IMR-90 (cell line): ENCODE data around the gene FRMD4B. TPM values are rescaled to one million over a fixed set of nuclear protein-coding genes. Genes with fewer than 3 reads are reported as not detected.

Experiments used
- ATAC-seq: fragments of 200-7000 bp; cut with Tn5 transposase; 2 replicates; pipeline ENCODE4 v1.9.1; 2020; ENCODE audit warnings: low read depth, mild to moderate bottlenecking, moderate library complexity
- BruUV-seq: library from RNA; stranded (reverse); fragments of 400-500 nt; replicated peaks from 2 replicates; lab custom pipeline; 2021; lab: Mats Ljungman, UMichigan
- CTCF ChIA-PET: fragments of 300-600 bp; formaldehyde crosslinking; extraction: SDS; loops from one replicate; lab custom pipeline; 2021; ENCODE audit warnings: antibody characterized with exemption; lab: Yijun Ruan, JAX
- POLR2A ChIA-PET: fragments of 300-600 bp; sonication (Branson Sonifier 250); formaldehyde crosslinking; loops from one replicate; lab custom pipeline; 2022; ENCODE audit warnings: antibody characterized with exemption; ENCODE audit not compliant: unreplicated experiment; lab: Charles Lee
- DNase-seq: peaks from one replicate; pipeline ENCODE4 v3.0.0; 2013
- H2AFZ ChIP-seq: replicated peaks from 2 replicates; pipeline ENCODE3; 2013; ENCODE audit warnings: low read length, mild to moderate bottlenecking; ENCODE audit not compliant: poor library complexity
- H2AK5ac ChIP-seq: 2 replicates; pipeline ENCODE4 v1.6.1; 2013; ENCODE audit warnings: low read depth, low read length, inconsistent platforms
- H2AK9ac ChIP-seq: replicated peaks from 2 replicates; pipeline ENCODE3; 2013; ENCODE audit warnings: mild to moderate bottlenecking, low read depth, low read length, moderate library complexity; ENCODE audit not compliant: poor library complexity
- H2BK120ac ChIP-seq: 2 replicates; pipeline ENCODE4 v1.6.1; 2013; ENCODE audit warnings: low read depth, low read length, inconsistent platforms
- H2BK15ac ChIP-seq: 3 replicates; pipeline ENCODE4 v1.6.1; 2013; ENCODE audit warnings: low read depth, low read length, inconsistent platforms
- H2BK20ac ChIP-seq: 2 replicates; pipeline ENCODE4 v1.6.1; 2013; ENCODE audit warnings: low read depth, mild to moderate bottlenecking, inconsistent platforms, low read length, moderate library complexity
- H2BK5ac ChIP-seq: 2 replicates; pipeline ENCODE4 v1.6.1; 2013; ENCODE audit warnings: mild to moderate bottlenecking, low read depth, low read length, inconsistent platforms; ENCODE audit not compliant: poor library complexity, severe bottlenecking
- H3K14ac ChIP-seq: replicated peaks from 2 replicates; pipeline ENCODE4 v1.6.1; 2013; ENCODE audit warnings: low read depth, low read length, inconsistent platforms
- H3K18ac ChIP-seq: 2 replicates; pipeline ENCODE4 v1.6.1; 2013; ENCODE audit warnings: low read depth, low read length, control low read depth
- H3K23ac ChIP-seq: 2 replicates; pipeline ENCODE4 v1.6.1; 2013; ENCODE audit warnings: low read depth, low read length, inconsistent platforms
- H3K27ac ChIP-seq: 2 replicates; pipeline ENCODE4 v1.5.1; 2013; ENCODE audit warnings: mild to moderate bottlenecking, control low read depth, low read length; ENCODE audit not compliant: insufficient read depth
- H3K27me3 ChIP-seq: 2 replicates; pipeline ENCODE4 v1.6.1; 2013; ENCODE audit warnings: low read length; ENCODE audit not compliant: control insufficient read depth, insufficient read depth
- H3K36me3 ChIP-seq: 2 replicates; pipeline ENCODE4 v1.6.1; 2013; ENCODE audit warnings: low read length, mixed read lengths; ENCODE audit not compliant: control insufficient read depth, insufficient read depth
- H3K4ac ChIP-seq: 2 replicates; pipeline ENCODE4 v1.6.1; 2013; ENCODE audit warnings: low read depth, low read length, inconsistent platforms
- H3K4me1 ChIP-seq: 2 replicates; pipeline ENCODE4 v1.6.1; 2013; ENCODE audit warnings: low read length, mixed read lengths; ENCODE audit not compliant: control insufficient read depth, insufficient read depth
- H3K4me2 ChIP-seq: 2 replicates; pipeline ENCODE4 v1.6.1; 2013; ENCODE audit warnings: low read depth, mild to moderate bottlenecking, control low read depth, low read length, moderate library complexity
- H3K4me3 ChIP-seq: 2 replicates; pipeline ENCODE4 v1.5.1; 2013; ENCODE audit warnings: low read depth, mild to moderate bottlenecking, control low read depth, low read length, moderate library complexity; ENCODE audit not compliant: insufficient read depth
- H3K56ac ChIP-seq: 2 replicates; pipeline ENCODE4 v1.6.1; 2013; ENCODE audit warnings: low read length, inconsistent platforms; ENCODE audit not compliant: insufficient read depth; ENCODE audit errors: extremely low read depth
- H3K79me1 ChIP-seq, 2 experiments: 2 replicates each; pipeline ENCODE4 v1.6.1; 2013; ENCODE audit warnings: low read length in 2 of 2, inconsistent platforms in 1 of 2, low read depth in 1 of 2
- H3K9ac ChIP-seq: 2 replicates; pipeline ENCODE4 v1.6.1; 2013; ENCODE audit warnings: low read depth, low read length, control low read depth
- H3K9me1 ChIP-seq: 2 replicates; pipeline ENCODE4 v1.6.1; 2013; ENCODE audit warnings: low read length, inconsistent platforms; ENCODE audit not compliant: insufficient read depth
- H3K9me3 ChIP-seq: 2 replicates; pipeline ENCODE4 v1.6.1; 2013; ENCODE audit warnings: low read length; ENCODE audit not compliant: control insufficient read depth, insufficient read depth
- H4K20me1 ChIP-seq: 2 replicates; pipeline ENCODE4 v1.6.1; 2013; ENCODE audit warnings: low read length, inconsistent platforms; ENCODE audit not compliant: insufficient read depth
- H4K5ac ChIP-seq: 2 replicates; pipeline ENCODE4 v1.6.1; 2013; ENCODE audit warnings: mild to moderate bottlenecking, low read depth, low read length, control low read depth
- H4K8ac ChIP-seq, 2 experiments: 2 replicates each; pipeline ENCODE4 v1.6.1; 2013; ENCODE audit warnings: low read depth in 2 of 2, low read length in 2 of 2, control low read depth in 1 of 2, inconsistent platforms in 1 of 2
- H4K91ac ChIP-seq: 2 replicates; pipeline ENCODE4 v1.6.1; 2013; ENCODE audit warnings: low read depth, low read length, inconsistent platforms; ENCODE audit not compliant: insufficient read depth
- CTCF ChIP-seq: conservative IDR thresholded peaks from 2 replicates; pipeline ENCODE4 v1.5.1; 2012; ENCODE audit warnings: mild to moderate bottlenecking, low read depth, low read length, improper control_type of control experiment
- RAD21 ChIP-seq: IDR thresholded peaks from 2 replicates; pipeline ENCODE4 v1.6.1; 2012; ENCODE audit warnings: low read length, improper control_type of control experiment
- RCOR1 ChIP-seq: IDR thresholded peaks from 2 replicates; pipeline ENCODE4 v1.6.1; 2012; ENCODE audit warnings: mild to moderate bottlenecking, low read length, improper control_type of control experiment; ENCODE audit not compliant: insufficient replicate concordance
- WGBS, 2 experiments: methylation state at CpG; one replicate each; pipeline versions ENCODE4 v1.1.5 to v1.1.7; 2013; ENCODE audit warnings: missing lambda C conversion rate in 2 of 2; ENCODE audit not compliant: insufficient read length in 1 of 2; ENCODE audit errors: extremely low coverage in 2 of 2; 5-methylcytosine and 5-hydroxymethylcytosine counted together
- dilution Hi-C: fragments of 300-500 bp; cut with HindIII; formaldehyde crosslinking; loops from one replicate; pipeline ENCODE4 v1.14.3; 2018; ENCODE audit warnings: low sequenced_read_pairs; ENCODE audit not compliant: unreplicated experiment
- in situ Hi-C: fragments of 300-500 bp; cut with MboI; formaldehyde crosslinking; loops from 3 replicates; pipeline ENCODE4 v1.14.3; 2019; ENCODE audit warnings: low sequenced_read_pairs, inconsistent platforms, mixed read lengths
- intact Hi-C: fragments of 100-400 bp; cut with micrococcal nuclease; formaldehyde crosslinking; loops from 2 replicates; pipeline ENCODE4 v1.10.0; 2022
- polyA plus RNA-seq, 3 experiments: library from polyadenylated mRNA; depleted of rRNA; stranded (reverse); fragments of >200 nt; gene quantifications; 2 replicates each; pipeline ENCODE4 v1.2.3, GENCODE V29; 2012; ENCODE audit warnings: low replicate concordance in 1 of 3
- total RNA-seq: library from RNA; depleted of rRNA; stranded (reverse); fragments of >200 nt; gene quantifications from 2 replicates; pipeline ENCODE4 v1.2.3, GENCODE V29; 2012

Gene FRMD4B
- total and polyA plus RNA-seq, 2 of the 4 experiments (the other 2 are of a cell fraction), result 0.14 to 0.36 TPM

- no peak overlapping the region for H2BK20ac ChIP-seq
- no peaks in the 10 kb centered on the region for H3K79me1 ChIP-seq
- H3K14ac ChIP-seq, result no peak overlapping the region
- H2BK5ac ChIP-seq, result no peak overlapping the region
- no peak overlapping the region for H3K56ac ChIP-seq
- no peak overlapping the region for H4K5ac ChIP-seq
- CTCF ChIA-PET, result interaction anchor here (0.7 to 1.5 kb wide), 3 partner anchors 8 to 148 kb away, joined by 3 to 6 read pairs (median 4); no protein-coding TSS in a partner anchor
- H4K91ac ChIP-seq, result no peak overlapping the region
- no peaks in the 10 kb centered on the region for H3K9me1 ChIP-seq
- no CpG with 5 or more reads among the region's 3 CpGs for WGBS, 2 experiments
- no peaks in the 10 kb centered on the region for H3K4me1 ChIP-seq
- no peak overlapping the region for H2BK15ac ChIP-seq
- BruUV-seq, result no TSS peak
- H3K9ac ChIP-seq, result no peak overlapping the region
- intact Hi-C loops, result loop anchor here (10.0 kb wide), 1 partner anchor 645 kb away; no protein-coding TSS in a partner anchor
- H4K8ac ChIP-seq, result no peak overlapping the region
- no peaks in the 10 kb centered on the region for H4K20me1 ChIP-seq
- no peaks in the 10 kb centered on the region for H3K27me3 ChIP-seq
- H2AK5ac ChIP-seq, result no peak overlapping the region
- POLR2A ChIA-PET, result no interaction called here
- H3K27ac ChIP-seq, result no peak overlapping the region
- no peak overlapping the region for H3K18ac ChIP-seq
- dilution Hi-C loops, result no loop called here
- TF ChIP-seq RAD21 (0 out of 2 replicates have a peak, but pooled peaks have one; percentile 2), RCOR1 (no peak), CTCF (peak; percentile 28)
- ATAC-seq (no peak), DNase-seq (peak; percentile 26)
- no peak overlapping the region for H2AK9ac ChIP-seq
- no peak overlapping the region for H3K23ac ChIP-seq
- no peak overlapping the region for H3K4ac ChIP-seq
- H2BK120ac ChIP-seq, result no peak overlapping the region
- in situ Hi-C loops, result loop anchor here (5.0 to 10.0 kb wide), 2 partner anchors 153 to 365 kb away; no protein-coding TSS in a partner anchor
- no peak overlapping the region for H3K4me3 ChIP-seq
- no peak overlapping the region for H2AFZ ChIP-seq
- H3K36me3 ChIP-seq, result no peaks in the 10 kb centered on the region
- H3K4me2 ChIP-seq, result no peak overlapping the region
- H3K9me3 ChIP-seq, result no peaks in the 10 kb centered on the region
Measured at GRCh38 chr3:69309814-69310213, 76.1 kb downstream of the FRMD4B start.
